ENCODE measurements around the gene CCL21.

The CCL21 gene

DNA sequence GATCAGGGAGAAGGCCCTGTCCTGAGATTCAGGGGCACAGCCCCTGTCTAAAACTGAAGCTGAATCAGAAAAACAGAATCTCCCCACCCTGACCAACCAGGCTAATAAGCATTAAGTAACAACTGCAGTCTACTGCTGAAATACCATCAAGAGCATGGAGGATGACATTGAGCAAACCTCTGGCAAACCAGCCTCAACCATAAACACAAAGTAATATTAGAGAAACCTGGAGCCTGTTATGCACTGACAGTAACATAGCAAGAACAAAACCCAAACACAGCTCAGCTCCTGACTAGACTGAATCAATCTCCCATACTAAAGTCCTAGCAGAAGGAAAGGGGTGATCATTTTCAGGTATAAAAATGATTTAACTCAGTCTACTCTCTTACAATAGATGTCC, 24.8 kb upstream of the CCL21 start:
- no peak for ATAC-seq
- TF ChIP-seq ZNF565 (CRISPR knock-in tag; conservative IDR thresholded peaks at IDR 0.05; ENCODE audit: low read depth) (no peak), GLIS3 (CRISPR knock-in tag; IDR thresholded peaks at IDR 0.05) (no peak), ZNF8 (CRISPR knock-in tag; IDR thresholded peaks at IDR 0.05) (no peak), PPARA (CRISPR knock-in tag; IDR thresholded peaks at IDR 0.05; ENCODE audit: borderline replicate concordance) (no peak), ISL1 (CRISPR knock-in tag; IDR thresholded peaks at IDR 0.05) (no peak), CREB5 (CRISPR knock-in tag; IDR thresholded peaks at IDR 0.05; ENCODE audit: low read depth) (no peak), ZNF70 (CRISPR knock-in tag; IDR thresholded peaks at IDR 0.05) (no peak), ZFP30 (CRISPR knock-in tag; IDR thresholded peaks at IDR 0.05) (no peak), CSRNP3 (CRISPR knock-in tag; IDR thresholded peaks at IDR 0.05) (no peak)
- TF ChIP-seq, protein P1, sequence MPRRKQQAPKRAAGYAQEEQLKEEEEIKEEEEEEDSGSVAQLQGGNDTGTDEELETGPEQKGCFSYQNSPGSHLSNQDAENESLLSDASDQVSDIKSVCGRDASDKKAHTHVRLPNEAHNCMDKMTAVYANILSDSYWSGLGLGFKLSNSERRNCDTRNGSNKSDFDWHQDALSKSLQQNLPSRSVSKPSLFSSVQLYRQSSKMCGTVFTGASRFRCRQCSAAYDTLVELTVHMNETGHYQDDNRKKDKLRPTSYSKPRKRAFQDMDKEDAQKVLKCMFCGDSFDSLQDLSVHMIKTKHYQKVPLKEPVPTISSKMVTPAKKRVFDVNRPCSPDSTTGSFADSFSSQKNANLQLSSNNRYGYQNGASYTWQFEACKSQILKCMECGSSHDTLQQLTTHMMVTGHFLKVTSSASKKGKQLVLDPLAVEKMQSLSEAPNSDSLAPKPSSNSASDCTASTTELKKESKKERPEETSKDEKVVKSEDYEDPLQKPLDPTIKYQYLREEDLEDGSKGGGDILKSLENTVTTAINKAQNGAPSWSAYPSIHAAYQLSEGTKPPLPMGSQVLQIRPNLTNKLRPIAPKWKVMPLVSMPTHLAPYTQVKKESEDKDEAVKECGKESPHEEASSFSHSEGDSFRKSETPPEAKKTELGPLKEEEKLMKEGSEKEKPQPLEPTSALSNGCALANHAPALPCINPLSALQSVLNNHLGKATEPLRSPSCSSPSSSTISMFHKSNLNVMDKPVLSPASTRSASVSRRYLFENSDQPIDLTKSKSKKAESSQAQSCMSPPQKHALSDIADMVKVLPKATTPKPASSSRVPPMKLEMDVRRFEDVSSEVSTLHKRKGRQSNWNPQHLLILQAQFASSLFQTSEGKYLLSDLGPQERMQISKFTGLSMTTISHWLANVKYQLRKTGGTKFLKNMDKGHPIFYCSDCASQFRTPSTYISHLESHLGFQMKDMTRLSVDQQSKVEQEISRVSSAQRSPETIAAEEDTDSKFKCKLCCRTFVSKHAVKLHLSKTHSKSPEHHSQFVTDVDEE (CRISPR knock-in tag; IDR thresholded peaks at IDR 0.05): no peak

DNA sequence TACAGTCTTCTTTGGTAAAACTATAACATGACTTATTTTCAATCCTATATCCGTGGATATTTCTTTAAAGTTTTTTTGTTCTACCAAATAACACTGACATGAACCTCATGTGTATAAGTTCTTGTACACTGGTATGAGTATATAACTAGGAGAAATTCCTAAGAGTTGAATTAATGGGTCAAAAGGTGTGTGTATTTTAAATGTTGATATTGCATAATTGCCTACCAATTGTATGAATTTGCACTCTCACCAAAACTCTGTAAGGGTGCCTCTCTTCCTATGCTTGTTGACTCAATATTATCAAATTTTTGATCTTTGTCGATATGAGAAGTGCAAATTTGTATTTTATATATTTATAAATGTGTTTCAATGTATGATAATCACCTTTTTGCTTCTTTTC, 22.9 kb upstream of the CCL21 start:
- ATAC-seq: no peak
- TF ChIP-seq PATZ1 (CRISPR knock-in tag; IDR thresholded peaks at IDR 0.05; ENCODE audit: borderline replicate concordance) (no peak), TOX (CRISPR knock-in tag; IDR thresholded peaks at IDR 0.05; ENCODE audit: borderline replicate concordance) (no peak), ZNF8 (CRISPR knock-in tag; IDR thresholded peaks at IDR 0.05) (no peak), ARNTL (CRISPR knock-in tag; IDR thresholded peaks at IDR 0.05; ENCODE audit: borderline replicate concordance, low read depth) (no peak), OSR1 (CRISPR knock-in tag; IDR thresholded peaks at IDR 0.05) (no peak), ESRRG (CRISPR knock-in tag; IDR thresholded peaks at IDR 0.05) (no peak), RARB (CRISPR knock-in tag; IDR thresholded peaks at IDR 0.05) (no peak), CSDC2 (CRISPR knock-in tag; IDR thresholded peaks at IDR 0.05) (no peak), ZC3H10 (CRISPR knock-in tag; IDR thresholded peaks at IDR 0.05) (no peak)
- TF ChIP-seq, protein P2, sequence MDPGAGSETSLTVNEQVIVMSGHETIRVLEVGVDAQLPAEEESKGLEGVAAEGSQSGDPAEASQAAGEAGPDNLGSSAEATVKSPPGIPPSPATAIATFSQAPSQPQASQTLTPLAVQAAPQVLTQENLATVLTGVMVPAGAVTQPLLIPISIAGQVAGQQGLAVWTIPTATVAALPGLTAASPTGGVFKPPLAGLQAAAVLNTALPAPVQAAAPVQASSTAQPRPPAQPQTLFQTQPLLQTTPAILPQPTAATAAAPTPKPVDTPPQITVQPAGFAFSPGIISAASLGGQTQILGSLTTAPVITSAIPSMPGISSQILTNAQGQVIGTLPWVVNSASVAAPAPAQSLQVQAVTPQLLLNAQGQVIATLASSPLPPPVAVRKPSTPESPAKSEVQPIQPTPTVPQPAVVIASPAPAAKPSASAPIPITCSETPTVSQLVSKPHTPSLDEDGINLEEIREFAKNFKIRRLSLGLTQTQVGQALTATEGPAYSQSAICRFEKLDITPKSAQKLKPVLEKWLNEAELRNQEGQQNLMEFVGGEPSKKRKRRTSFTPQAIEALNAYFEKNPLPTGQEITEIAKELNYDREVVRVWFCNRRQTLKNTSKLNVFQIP (CRISPR knock-in tag; IDR thresholded peaks at IDR 0.05; ENCODE audit: borderline replicate concordance, low read depth): no peak

GRCh38 chr9:34732478-34732877, 22.5 kb upstream of the CCL21 start:
- TF ChIP-seq BACH2 (CRISPR knock-in tag; IDR thresholded peaks at IDR 0.05; ENCODE audit: borderline replicate concordance) (no peak), PPARA (CRISPR knock-in tag; IDR thresholded peaks at IDR 0.05; ENCODE audit: borderline replicate concordance) (no peak), ISL1 (CRISPR knock-in tag; IDR thresholded peaks at IDR 0.05) (no peak), CSRNP3 (CRISPR knock-in tag; IDR thresholded peaks at IDR 0.05) (no peak), ZNF8 (CRISPR knock-in tag; IDR thresholded peaks at IDR 0.05) (no peak), ZNF70 (CRISPR knock-in tag; IDR thresholded peaks at IDR 0.05) (no peak), OSR1 (CRISPR knock-in tag; IDR thresholded peaks at IDR 0.05) (no peak)
- TF ChIP-seq, protein P1 (CRISPR knock-in tag; IDR thresholded peaks at IDR 0.05): no peak
- ATAC-seq: no peak
